A549 treated with ZK216348 at 1 μM for 4 hours (cell line): ENCODE results near the gene BAZ1A. TPM values are rescaled to one million over a fixed set of nuclear protein-coding genes. Genes with fewer than 3 reads are reported as not detected.

ENCODE experiments used
- total RNA-seq: library from RNA; stranded (reverse); fragments of 200-300 nt; extraction: Qiagen RNA extraction; gene quantifications from 5 replicates; pipeline ENCODE4 v1.2.3, GENCODE V29; 2022; ENCODE audit warnings: low read depth

The BAZ1A gene
- 21.2 to 41.5 TPM (median 29.5 TPM) in 5 replicates for total RNA-seq

DNA sequence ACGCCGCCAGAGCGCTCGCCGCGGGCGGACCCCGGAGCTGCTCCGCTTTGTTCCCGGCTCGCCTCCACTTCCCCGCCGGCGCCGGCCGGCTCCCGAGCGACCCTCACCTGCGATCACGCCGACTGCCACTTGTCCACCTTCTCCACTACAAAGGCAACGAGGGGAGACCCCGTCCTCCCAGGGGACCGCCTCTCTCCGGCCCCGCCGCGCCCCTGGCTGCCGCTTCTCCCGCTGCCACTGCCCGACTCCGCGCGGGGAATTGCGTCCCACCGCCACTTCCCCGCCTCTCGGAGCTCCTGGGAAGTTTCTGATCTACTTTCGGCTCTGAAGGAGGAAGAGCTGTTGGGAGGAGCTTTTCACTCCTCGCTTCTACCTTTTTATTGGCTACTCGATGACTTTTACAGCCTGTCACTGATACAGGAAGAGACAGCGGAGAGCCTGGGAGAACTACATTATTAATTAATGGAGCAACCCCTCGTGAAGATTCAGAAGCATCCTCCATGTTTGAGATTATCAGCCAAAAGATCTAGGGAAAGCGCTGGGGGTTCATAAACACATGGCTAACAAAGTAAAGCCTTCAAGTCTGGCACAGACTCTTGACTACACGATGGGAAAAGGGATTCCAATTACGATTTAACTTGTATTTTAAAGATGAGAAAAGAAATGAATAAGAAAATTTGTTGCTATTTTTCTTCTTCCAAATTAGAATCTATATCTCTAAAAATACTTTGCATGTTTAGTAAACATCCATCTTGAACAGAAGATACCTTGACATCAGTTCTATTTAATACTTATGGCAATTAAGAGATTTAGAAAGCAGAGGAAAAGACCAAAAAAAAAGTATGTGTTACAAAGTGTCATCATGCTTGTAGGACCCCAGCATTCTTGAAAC lies at the start of gene BAZ1A:
TSS of gene BAZ1A (minus strand) at position 330 of the 892 bp plus-strand sequence. CDS start 756 bp downstream, outside the sequence.

DNA sequence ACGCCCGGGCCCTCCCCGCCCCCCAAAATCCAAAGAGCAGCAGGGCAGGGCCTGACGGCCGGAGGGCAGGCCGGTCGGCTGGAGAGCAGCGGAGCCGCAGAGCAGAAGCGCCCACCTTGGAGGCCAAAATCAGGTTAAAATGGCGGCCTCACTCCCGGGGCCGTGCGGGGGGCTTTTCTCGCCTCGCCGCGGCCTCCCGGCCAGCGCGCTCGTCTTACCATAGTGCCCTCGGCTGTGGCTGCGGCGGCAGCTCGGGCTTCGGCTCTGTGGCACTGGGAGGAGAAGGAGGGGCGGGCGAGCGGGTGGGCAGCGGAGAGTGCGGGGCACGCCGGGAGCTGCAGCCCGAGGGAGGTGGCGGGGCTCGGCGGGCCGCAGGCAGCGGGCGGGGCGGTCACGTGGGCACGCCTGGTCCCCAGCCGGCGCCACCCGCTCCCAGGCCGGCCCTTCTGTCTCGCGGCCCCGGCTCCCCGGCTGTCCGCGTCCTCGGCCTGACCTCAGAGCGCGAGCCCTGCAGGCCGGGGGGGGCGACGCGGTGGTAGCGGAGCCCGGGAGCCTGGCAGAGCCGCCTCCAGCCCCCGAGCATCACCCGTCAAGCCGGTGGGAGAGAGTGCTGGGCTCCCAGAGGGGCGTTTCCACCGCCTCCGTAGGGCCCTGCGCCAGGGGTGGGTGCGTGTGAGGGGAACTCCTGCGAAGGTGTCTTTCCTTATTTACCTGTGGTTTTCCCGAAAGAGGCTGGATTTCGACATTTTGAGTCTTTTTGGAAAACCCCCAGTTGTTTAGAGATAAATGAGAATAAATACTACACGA lies 160.6 kb downstream of the BAZ1A start, which contains the start of gene CFL2:
TSS of gene CFL2 (minus strand) at position 274 of the 807 bp plus-strand sequence. CDS start at position 221, 53 bp downstream.

Other genes with a start within 250 kb of the BAZ1A start
- gene SNX6, start 245.2 kb downstream of the BAZ1A start, total RNA-seq: 60.4 to 87.9 TPM (median 75.2 TPM) in 5 replicates
- 77.4 to 119 TPM (median 107 TPM) in 5 replicates for gene CFL2, start 160.8 kb downstream of the BAZ1A start, total RNA-seq
- 50.8 to 77.7 TPM (median 59.1 TPM) in 5 replicates for gene SRP54, start 107.6 kb upstream of the BAZ1A start, total RNA-seq
- 95.4 to 113 TPM (median 103 TPM) in 5 replicates for gene FAM177A1, start 170.9 kb upstream of the BAZ1A start, total RNA-seq
- gene PPP2R3C, start 246.6 kb upstream of the BAZ1A start, total RNA-seq: 20.3 to 34.5 TPM (median 24.2 TPM) in 5 replicates
- 28.2 to 39.0 TPM (median 35.8 TPM) in 5 replicates for gene PRORP, start 247.2 kb upstream of the BAZ1A start, total RNA-seq